ENCODE data around the gene KCTD21. TPM values are rescaled to one million over a fixed set of nuclear protein-coding genes. Genes with fewer than 3 reads are reported as not detected.

The KCTD21 gene
- total and polyA plus RNA-seq, 7 donors = 4.2 to 18.8 (median 7.4) TPM

GRCh38 chr11:78166855-78167469, 21.5 kb downstream of the KCTD21 start:
- Histone ChIP-seq H3K27me3 (no peaks in the 10 kb centered on the region), H3K9me3 (no peaks in the 10 kb centered on the region), H3K27ac (peak overlapping the region in 3 of 4 donors; percentile 67 to 81 (median 79)), H3K4me3 (no peak overlapping the region), H3K4me1 (peaks cover 0 to 73% (median 65%) of the 10 kb centered on the region in 4 donors), H3K36me3 (peaks cover 0 to 5% (median 0%) of the 10 kb centered on the region in 4 donors)
- 89 to 94% methylated on average over 6 of the region's 6 CpGs for WGBS, 2 donors
- TF ChIP-seq EP300 (IDR thresholded peaks at IDR 0.05) (peak; percentile 28 to 71 (median 36)), POLR2A (IDR thresholded peaks at IDR 0.05) (no peak), POLR2AphosphoS5 (IDR thresholded peaks at IDR 0.05) (peak; percentile 93 to 96 (median 96))
- intact Hi-C loops (cut with DNase I) = loop anchor here (10.0 kb wide), 1 partner anchor 148 kb away; no protein-coding TSS in a partner anchor
- no peak for DNase-seq

GRCh38 chr11:78164471-78164870, 24.0 kb downstream of the KCTD21 start:
- Histone ChIP-seq H3K4me1 (peaks cover 0 to 84% (median 74%) of the 10 kb centered on the region in 4 donors), H3K27me3 (no peaks in the 10 kb centered on the region), H3K36me3 (no peaks in the 10 kb centered on the region), H3K27ac (no peak overlapping the region), H3K9me3 (no peaks in the 10 kb centered on the region), H3K4me3 (no peak overlapping the region)
- intact Hi-C loops (cut with DNase I) = loop anchor here (10.0 kb wide), 1 partner anchor 150 kb away; no protein-coding TSS in a partner anchor
- 94 to 99% methylated on average over 2 of the region's 2 CpGs for WGBS, 2 donors
- TF ChIP-seq CTCF (IDR thresholded peaks at IDR 0.05) (no peak), POLR2AphosphoS5 (IDR thresholded peaks at IDR 0.05) (no peak), EP300 (IDR thresholded peaks at IDR 0.05) (no peak), POLR2A (IDR thresholded peaks at IDR 0.05) (no peak)
- DNase-seq = no peak

GRCh38 chr11:78163828-78164227, 24.6 kb downstream of the KCTD21 start:
- Histone ChIP-seq H3K9me3 (no peaks in the 10 kb centered on the region), H3K4me3 (no peak overlapping the region), H3K4me1 (peaks cover 0 to 84% (median 74%) of the 10 kb centered on the region in 4 donors), H3K27ac (peak overlapping the region in 1 of 4 donors; percentile 75), H3K27me3 (no peaks in the 10 kb centered on the region), H3K36me3 (no peaks in the 10 kb centered on the region)
- intact Hi-C loops (cut with DNase I) = loop anchor here (2.0 to 10.0 kb wide), 2 partner anchors 25 to 151 kb away; partner anchors contain the start of genes KCTD21 and USP35
- DNase-seq = no peak
- no peak for TF ChIP-seq POLR2AphosphoS5 (IDR thresholded peaks at IDR 0.05)
- no peak for TF ChIP-seq CTCF (IDR thresholded peaks at IDR 0.05)
- TF ChIP-seq POLR2A (IDR thresholded peaks at IDR 0.05) = no peak
- TF ChIP-seq EP300 (IDR thresholded peaks at IDR 0.05) = no peak
- WGBS, 2 donors = 85 to 87% methylated on average over 2 of the region's 2 CpGs

- no peaks in the 10 kb centered on the region for H3K27me3 ChIP-seq
- H3K36me3 ChIP-seq = no peaks in the 10 kb centered on the region
- H3K4me1 ChIP-seq = peaks cover 0 to 73% (median 62%) of the 10 kb centered on the region in 4 donors
- DNase-seq = peak; percentile 93
- intact Hi-C loops (cut with DNase I) = loop anchor here (2.0 to 10.0 kb wide), 2 partner anchors 27 to 153 kb away; partner anchors contain the start of genes KCTD21 and USP35
- no peak overlapping the region for H3K4me3 ChIP-seq
- TF ChIP-seq EP300 (IDR thresholded peaks at IDR 0.05) (peak in 2 of 4 donors; percentile 33 to 61), POLR2AphosphoS5 (IDR thresholded peaks at IDR 0.05) (peak; percentile 91 to 96 (median 94)), POLR2A (IDR thresholded peaks at IDR 0.05) (no peak), CTCF (IDR thresholded peaks at IDR 0.05) (no peak)
- 70 to 72% methylated on average over 5 of the region's 5 CpGs for WGBS, 2 donors
- H3K27ac ChIP-seq = peak overlapping the region; percentile 1 to 75 (median 42)
- no peaks in the 10 kb centered on the region for H3K9me3 ChIP-seq
Measured at GRCh38 chr11:78161962-78162371, 26.5 kb downstream of the KCTD21 start.

- Histone ChIP-seq H3K4me3 (no peak overlapping the region), H3K27ac (peak overlapping the region; percentile 1 to 75 (median 38)), H3K9me3 (no peaks in the 10 kb centered on the region), H3K4me1 (peaks cover 0 to 73% (median 59%) of the 10 kb centered on the region in 4 donors), H3K36me3 (no peaks in the 10 kb centered on the region), H3K27me3 (no peaks in the 10 kb centered on the region)
- DNase-seq = no peak
- intact Hi-C loops (cut with DNase I) = loop anchor here (10.0 kb wide), 1 partner anchor 153 kb away; no protein-coding TSS in a partner anchor
- 76 to 96% methylated on average over 2 of the region's 2 CpGs for WGBS, 2 donors
- TF ChIP-seq POLR2A (IDR thresholded peaks at IDR 0.05) = no peak
- TF ChIP-seq EP300 (IDR thresholded peaks at IDR 0.05) = no peak
- TF ChIP-seq CTCF (IDR thresholded peaks at IDR 0.05) = no peak
- no peak for TF ChIP-seq POLR2AphosphoS5 (IDR thresholded peaks at IDR 0.05)
Measured at GRCh38 chr11:78161346-78161745, 27.1 kb downstream of the KCTD21 start.
